PC-3 (cell line): ENCODE measurements around the gene ADSS1.

ENCODE experiments used
- CTCF ChIP-seq: fragments of 300-600 bp; sonication (generic); conservative IDR thresholded peaks from 2 replicates; pipeline ENCODE4 v1.5.1; 2017; ENCODE audit warnings: antibody characterized with exemption, low read depth, mild to moderate bottlenecking, low read length
- EZH2 ChIP-seq: fragments of 300-600 bp; sonication (generic); IDR thresholded peaks from one replicate; pipeline ENCODE4 v1.6.1; 2017; ENCODE audit warnings: antibody characterized with exemption, mild to moderate bottlenecking, low read length; ENCODE audit not compliant: unreplicated experiment
- EZH2phosphoT487 ChIP-seq: fragments of 300-600 bp; sonication (generic); IDR thresholded peaks from 2 replicates; pipeline ENCODE4 v1.6.1; 2018; ENCODE audit warnings: mild to moderate bottlenecking, antibody characterized with exemption, low read length, borderline replicate concordance

- TF ChIP-seq EZH2phosphoT487 (no peak), CTCF (no peak), EZH2 (no peak)
Measured at GRCh38 chr14:104783484-104784217, 59.6 kb downstream of the ADSS1 start.
